Progenitor cell of endocrine pancreas (in vitro differentiated cells): ENCODE results near the gene SLC25A42. TPM values are rescaled to one million over a fixed set of nuclear protein-coding genes. Genes with fewer than 3 reads are reported as not detected.

Experiments used
- DNase-seq: peaks from one replicate; pipeline ENCODE4 v3.0.0; 2021; ENCODE audit warnings: low spot score; ENCODE audit not compliant: unreplicated experiment
- H3K27ac Mint-ChIP-seq: 2 replicates; pipeline ENCODE4 v1.8.0; 2021; ENCODE audit warnings: mild to moderate bottlenecking, moderate library complexity, mixed read lengths
- H3K27me3 Mint-ChIP-seq: 2 replicates; pipeline ENCODE4 v1.8.0; 2021; ENCODE audit warnings: mixed read lengths
- H3K36me3 Mint-ChIP-seq: 2 replicates; pipeline ENCODE4 v1.8.0; 2022; ENCODE audit warnings: mixed read lengths; ENCODE audit not compliant: insufficient read depth
- H3K4me1 Mint-ChIP-seq: 2 replicates; pipeline ENCODE4 v1.8.0; 2021; ENCODE audit warnings: low read depth, mixed read lengths
- H3K4me3 Mint-ChIP-seq: 2 replicates; pipeline ENCODE4 v1.8.0; 2021; ENCODE audit warnings: low read depth, mild to moderate bottlenecking, moderate library complexity, mixed read lengths
- H3K9me3 Mint-ChIP-seq: 2 replicates; pipeline ENCODE4 v1.8.0; 2021; ENCODE audit warnings: low read depth, mixed read lengths
- CTCF ChIP-seq: fragments of 200-600 bp; sonication (generic); IDR thresholded peaks from one replicate; pipeline ENCODE4 v1.5.0; 2021; ENCODE audit warnings: antibody characterized with exemption, mild to moderate bottlenecking; ENCODE audit not compliant: unreplicated experiment
- total RNA-seq: library from RNA; stranded (reverse); gene quantifications from 2 replicates; pipeline ENCODE4 v1.2.1, GENCODE V29; 2021

The SLC25A42 gene
- total RNA-seq, 1 donor from 2014 or later: 10.5 TPM

GRCh38 chr19:19162495-19162894, 98.7 kb downstream of the SLC25A42 start:
- no peak for TF ChIP-seq CTCF
- Mint-ChIP-seq H3K27ac (no peak overlapping the region), H3K4me1 (no peaks in the 10 kb centered on the region), H3K9me3 (peaks cover 3% of the 10 kb centered on the region), H3K27me3 (peaks cover 4% of the 10 kb centered on the region), H3K4me3 (no peak overlapping the region), H3K36me3 (peaks cover 3% of the 10 kb centered on the region)
- no peak for DNase-seq

Other genes with a start within 250 kb of the SLC25A42 start
- 87.1 and 90.9 TPM in 2 replicates for gene UPF1, start 232.0 kb upstream of the SLC25A42 start, total RNA-seq
- 20.1 and 20.9 TPM in 2 replicates for gene CERS1, start 167.8 kb upstream of the SLC25A42 start, total RNA-seq
- gene COPE, start 144.6 kb upstream of the SLC25A42 start, total RNA-seq: 189 and 192 TPM in 2 replicates
- 44.4 and 44.7 TPM in 2 replicates for gene DDX49, start 144.3 kb upstream of the SLC25A42 start, total RNA-seq
- 64.5 and 69.4 TPM in 2 replicates for gene HOMER3, start 122.8 kb upstream of the SLC25A42 start, total RNA-seq
- 153 and 154 TPM in 2 replicates for gene SUGP2, start 30.5 kb upstream of the SLC25A42 start, total RNA-seq
- 28.5 and 33.5 TPM in 2 replicates for gene ARMC6, start 30.4 kb upstream of the SLC25A42 start, total RNA-seq
- gene TMEM161A, start 74.5 kb downstream of the SLC25A42 start, total RNA-seq: 38.8 and 42.3 TPM in 2 replicates
- gene MEF2B, start 106.3 kb downstream of the SLC25A42 start, total RNA-seq: 4.2 and 4.4 TPM in 2 replicates
- gene BORCS8, start 128.2 kb downstream of the SLC25A42 start, total RNA-seq: 28.9 and 33.9 TPM in 2 replicates
- 134 and 135 TPM in 2 replicates for gene RFXANK, start 128.3 kb downstream of the SLC25A42 start, total RNA-seq
- 10.6 and 12.2 TPM in 2 replicates for gene NR2C2AP, start 139.4 kb downstream of the SLC25A42 start, total RNA-seq
- gene NCAN, start 148.0 kb downstream of the SLC25A42 start, total RNA-seq: 0.17 and 0.36 TPM in 2 replicates
- 4.9 and 7.6 TPM in 2 replicates for gene TM6SF2, start 209.3 kb downstream of the SLC25A42 start, total RNA-seq